Endometrial microvascular endothelial cells (primary cell): ENCODE measurements around the gene JUP. TPM values are rescaled to one million over a fixed set of nuclear protein-coding genes. Genes with fewer than 3 reads are reported as not detected.
"Not testable (repeated sequence)": the region's sequence is repeated elsewhere in the genome, so short reads cannot be mapped to it uniquely, and the experiment has no call there.

Source experiments
- in situ Hi-C: cut with HindIII; loops from 2 replicates; pipeline ENCODE4 v1.10.0; 2017; ENCODE audit warnings: low sequenced_read_pairs, low pct_unique_long_range_greater_than_20kb; ENCODE audit errors: inconsistent ontology term
- total RNA-seq: library from RNA; depleted of rRNA; stranded (reverse); fragments of >200 nt; gene quantifications from one replicate; pipeline ENCODE4 v1.2.3, GENCODE V29; 2015; ENCODE audit errors: inconsistent ontology term

JUP gene
- total RNA-seq, result 161 TPM

- in situ Hi-C loops, result no loop called here
These were observed at the start of gene JUP for GRCh38 chr17:41786227-41787020. Gene JUP (minus strand): TSS chr17:41786711. CDS start chr17:41771854, 14,857 bp downstream.

DNA sequence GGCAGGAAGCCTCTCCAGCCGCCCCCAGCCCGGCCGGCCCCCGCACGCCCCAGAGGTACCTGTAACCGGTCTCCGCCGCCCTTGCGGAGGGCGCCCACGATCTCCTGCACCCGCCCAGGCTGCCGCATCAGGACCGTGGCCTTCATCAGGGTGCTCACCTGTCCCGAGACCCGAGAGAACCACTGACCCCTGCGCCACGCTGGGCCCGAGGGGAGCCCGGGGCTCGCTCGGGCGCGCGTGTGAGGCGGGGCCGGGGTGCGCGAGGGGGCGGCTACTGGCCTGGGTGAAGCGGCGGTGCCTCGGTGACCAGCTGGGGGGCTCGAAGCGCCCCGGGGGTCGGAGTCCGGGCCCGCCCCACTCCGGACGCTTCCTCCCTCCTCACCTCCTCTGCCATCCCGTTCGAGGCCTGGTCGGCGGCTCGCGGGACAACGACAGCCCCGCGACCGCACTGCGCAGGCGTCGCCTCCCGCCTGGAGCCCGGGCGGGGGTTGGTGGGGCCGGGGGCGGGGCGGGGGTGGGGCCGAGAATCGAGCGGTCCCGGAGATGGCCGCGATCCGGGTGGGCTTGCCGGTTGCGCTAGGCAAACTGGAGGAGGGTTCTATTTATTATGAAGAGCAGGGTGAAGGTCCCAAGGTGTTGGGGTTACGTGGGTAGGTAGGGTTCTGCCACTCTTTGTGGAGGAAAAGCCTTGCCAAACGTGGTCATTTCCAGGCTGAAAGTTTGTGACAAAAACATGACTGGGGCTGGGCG, 49.5 kb upstream of the JUP start, which contains the start of gene NT5C3B:
NT5C3B (minus strand) TSS at position 433 of the 750 bp plus-strand sequence; CDS start at position 394, 39 bp downstream.
- in situ Hi-C loops, result no loop called here

DNA sequence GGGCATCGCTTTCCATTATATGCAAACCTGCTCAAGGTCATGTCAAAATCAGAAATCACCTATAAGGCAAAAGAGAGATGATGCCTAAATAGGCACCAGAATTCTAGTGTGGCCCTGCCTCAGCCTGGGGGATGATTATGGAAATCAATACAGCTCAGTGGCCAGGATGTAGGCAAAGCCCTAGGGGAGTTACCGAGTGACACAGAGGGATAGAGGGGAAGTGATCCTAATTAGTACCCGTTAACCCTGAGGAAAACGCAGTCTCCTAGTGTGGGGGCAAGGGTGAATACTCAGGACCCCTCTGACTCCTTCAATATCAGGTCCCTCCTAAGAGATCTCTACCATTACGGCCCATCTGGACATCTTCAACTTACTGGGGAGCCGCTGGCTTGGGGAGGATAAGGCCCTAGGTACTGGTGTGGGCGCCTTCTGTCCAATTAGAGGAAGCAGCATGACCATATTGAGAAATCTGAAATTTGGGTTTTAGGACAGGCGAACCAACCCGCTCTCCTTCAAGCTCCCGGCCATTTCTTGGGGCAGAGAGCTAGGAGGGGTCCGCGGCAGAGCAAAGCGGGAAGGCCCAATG, 48.8 kb upstream of the JUP start:
- in situ Hi-C loops, result no loop called here

DNA sequence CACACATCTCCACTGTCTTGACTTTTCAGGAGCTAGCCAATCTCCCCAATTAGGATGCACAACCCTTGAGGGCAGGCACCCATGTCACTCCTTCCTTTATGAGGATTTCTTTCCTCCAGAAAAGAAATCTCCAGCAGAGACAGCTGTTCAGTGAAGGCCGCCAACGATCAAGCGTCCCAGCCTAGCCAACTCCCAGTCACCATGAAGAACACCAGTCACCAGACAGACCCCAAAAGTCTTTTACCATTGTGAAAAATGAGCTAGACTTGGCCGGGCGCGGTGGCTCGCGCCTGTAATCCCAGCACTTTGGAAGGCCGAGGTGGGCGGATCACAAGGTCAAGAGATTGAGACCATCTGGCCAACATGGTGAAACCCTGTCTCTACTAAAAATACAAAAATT, 43.5 kb upstream of the JUP start:
- in situ Hi-C loops, result not testable (repeated sequence)

GRCh38 chr17:41825175-41825845, 38.8 kb upstream of the JUP start:
- in situ Hi-C loops, result no loop called here

GRCh38 chr17:41824086-41824485, 37.6 kb upstream of the JUP start:
- in situ Hi-C loops, result no loop called here

DNA sequence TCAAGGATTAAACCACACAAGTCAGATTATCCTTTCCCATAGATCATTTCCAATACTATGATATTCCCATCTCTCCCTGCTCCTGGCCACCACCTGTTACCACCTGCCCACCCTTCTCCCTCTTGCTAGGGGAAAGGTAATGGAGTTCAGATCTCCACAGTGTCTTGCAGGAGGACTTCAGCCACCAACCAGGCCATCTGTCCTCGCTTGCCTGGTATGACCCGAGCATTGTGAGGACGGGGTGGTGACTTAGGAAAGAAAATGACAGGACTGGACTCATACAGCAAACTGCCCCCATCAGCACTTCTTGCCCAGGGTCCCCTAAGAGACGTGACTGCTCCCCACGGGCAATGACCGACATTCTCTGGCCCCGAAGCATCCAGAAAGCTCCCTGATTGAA, 37.1 kb upstream of the JUP start:
- in situ Hi-C loops, result no loop called here

GRCh38 chr17:41823141-41823524, 36.6 kb upstream of the JUP start:
- in situ Hi-C loops, result no loop called here

DNA sequence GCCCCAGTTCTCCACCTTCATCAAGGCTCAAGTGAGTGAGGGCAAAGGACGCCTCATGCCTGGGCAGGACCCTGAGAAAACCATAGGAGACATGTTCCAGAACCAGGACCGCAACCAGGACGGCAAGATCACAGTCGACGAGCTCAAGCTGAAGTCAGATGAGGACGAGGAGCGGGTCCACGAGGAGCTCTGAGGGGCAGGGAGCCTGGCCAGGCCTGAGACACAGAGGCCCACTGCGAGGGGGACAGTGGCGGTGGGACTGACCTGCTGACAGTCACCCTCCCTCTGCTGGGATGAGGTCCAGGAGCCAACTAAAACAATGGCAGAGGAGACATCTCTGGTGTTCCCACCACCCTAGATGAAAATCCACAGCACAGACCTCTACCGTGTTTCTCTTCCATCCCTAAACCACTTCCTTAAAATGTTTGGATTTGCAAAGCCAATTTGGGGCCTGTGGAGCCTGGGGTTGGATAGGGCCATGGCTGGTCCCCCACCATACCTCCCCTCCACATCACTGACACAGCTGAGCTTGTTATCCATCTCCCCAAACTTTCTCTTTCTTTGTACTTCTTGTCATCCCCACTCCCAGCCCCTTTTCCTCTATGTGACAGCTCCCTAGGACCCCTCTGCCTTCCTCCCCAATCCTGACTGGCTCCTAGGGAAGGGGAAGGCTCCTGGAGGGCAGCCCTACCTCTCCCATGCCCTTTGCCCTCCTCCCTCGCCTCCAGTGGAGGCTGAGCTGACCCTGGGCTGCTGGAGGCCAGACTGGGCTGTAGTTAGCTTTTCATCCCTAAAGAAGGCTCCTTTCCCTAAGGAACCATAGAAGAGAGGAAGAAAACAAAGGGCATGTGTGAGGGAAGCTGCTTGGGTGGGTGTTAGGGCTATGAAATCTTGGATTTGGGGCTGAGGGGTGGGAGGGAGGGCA, 36.0 kb upstream of the JUP start:
- in situ Hi-C loops, result no loop called here

- in situ Hi-C loops, result no loop called here
These were observed 35.3 kb upstream of the JUP start for GRCh38 chr17:41821776-41822175.

DNA sequence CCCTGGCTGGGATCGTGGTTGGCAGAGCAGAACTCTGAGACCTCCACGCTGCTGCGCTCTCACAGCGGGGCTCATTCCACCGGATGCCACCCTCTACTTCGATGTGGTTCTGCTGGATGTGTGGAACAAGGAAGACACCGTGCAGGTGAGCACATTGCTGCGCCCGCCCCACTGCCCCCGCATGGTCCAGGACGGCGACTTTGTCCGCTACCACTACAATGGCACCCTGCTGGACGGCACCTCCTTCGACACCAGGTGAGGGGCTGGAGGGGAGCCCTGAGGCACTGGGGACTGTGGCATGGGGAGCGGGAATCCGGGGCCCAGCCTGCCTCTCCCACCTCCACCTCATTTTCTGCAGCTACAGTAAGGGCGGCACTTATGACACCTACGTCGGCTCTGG, 31.5 kb upstream of the JUP start:
- in situ Hi-C loops, result no loop called here

- in situ Hi-C loops, result no loop called here
These were observed 30.3 kb upstream of the JUP start for GRCh38 chr17:41816637-41817320.

GRCh38 chr17:41814195-41814594, 27.7 kb upstream of the JUP start:
- in situ Hi-C loops, result no loop called here

GRCh38 chr17:41813699-41814124, 27.2 kb upstream of the JUP start:
- in situ Hi-C loops, result no loop called here

DNA sequence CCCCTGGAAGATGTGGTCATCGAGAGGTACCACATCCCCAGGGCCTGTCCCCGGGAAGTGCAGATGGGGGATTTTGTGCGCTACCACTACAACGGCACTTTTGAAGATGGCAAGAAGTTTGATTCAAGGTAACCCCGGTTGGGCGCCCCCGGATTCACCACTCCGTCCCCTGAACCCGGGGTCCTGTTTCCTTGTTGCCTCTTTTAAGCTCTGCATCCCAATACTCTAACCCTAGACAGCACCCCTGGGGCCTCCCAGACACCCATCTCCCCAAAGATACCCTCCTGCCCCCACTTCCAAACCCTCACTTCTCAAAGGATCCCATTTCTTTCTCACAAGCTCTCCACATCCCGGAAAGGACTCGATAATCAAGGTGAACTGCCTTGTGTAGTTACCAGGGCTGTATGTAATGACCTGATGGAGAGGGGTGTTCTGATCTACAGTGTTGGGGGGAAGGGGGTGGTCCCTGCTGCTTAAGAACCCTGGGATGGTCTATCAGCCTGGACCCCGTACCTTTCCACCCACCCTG, 26.7 kb upstream of the JUP start:
- in situ Hi-C loops, result no loop called here

DNA sequence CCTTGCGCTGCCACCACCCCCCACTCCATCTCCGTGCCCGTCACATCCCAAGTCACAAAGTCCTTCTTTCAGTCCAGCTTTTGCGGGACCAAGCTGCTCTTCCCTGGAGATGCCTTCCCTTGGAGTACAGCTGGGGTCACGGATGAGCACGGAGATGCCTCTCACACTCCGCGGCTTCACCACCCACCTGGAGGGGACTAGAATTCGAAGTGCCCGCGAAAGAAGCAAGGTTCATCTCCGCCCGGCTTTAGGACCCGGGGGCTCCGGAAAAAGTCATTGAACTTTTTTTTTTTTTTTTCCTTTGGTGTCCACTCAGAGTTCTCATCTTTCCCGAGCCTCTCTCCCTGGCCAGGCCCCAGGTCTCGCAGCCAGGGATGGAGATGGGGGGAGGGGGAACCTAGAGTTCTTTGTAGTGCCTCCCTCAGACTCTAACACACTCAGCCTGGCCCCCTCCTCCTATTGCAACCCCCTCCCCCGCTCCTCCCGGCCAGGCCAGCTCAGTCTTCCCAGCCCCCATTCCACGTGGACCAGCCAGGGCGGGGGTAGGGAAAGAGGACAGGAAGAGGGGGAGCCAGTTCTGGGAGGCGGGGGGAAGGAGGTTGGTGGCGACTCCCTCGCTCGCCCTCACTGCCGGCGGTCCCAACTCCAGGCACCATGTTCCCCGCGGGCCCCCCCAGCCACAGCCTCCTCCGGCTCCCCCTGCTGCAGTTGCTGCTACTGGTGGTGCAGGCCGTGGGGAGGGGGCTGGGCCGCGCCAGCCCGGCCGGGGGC, 26.1 kb upstream of the JUP start, which contains the start of gene FKBP10:
FKBP10 (plus strand) TSS at position 624 of the 771 bp plus-strand sequence; CDS start at position 655, 31 bp downstream.
- in situ Hi-C loops, result no loop called here
